ENCODE data around the gene TMED3. TPM values are rescaled to one million over a fixed set of nuclear protein-coding genes. Genes with fewer than 3 reads are reported as not detected.

TMED3 gene
- total RNA-seq, 1 donor from 2014 or later, result 126 TPM

- Histone ChIP-seq H3K36me3 (ENCODE audit: insufficient read depth, low read length) (peaks cover 32% of the 10 kb centered on the region), H3K4me2 (ENCODE audit: low read length) (peak overlapping the region; percentile 95), H4K20me1 (ENCODE audit: insufficient read depth, low read length) (peaks cover 51% of the 10 kb centered on the region), H3K27ac (ENCODE audit: low read depth, low read length) (no peak overlapping the region), H3K9me3 (ENCODE audit: insufficient read depth, low read depth, low read length) (no peaks in the 10 kb centered on the region), H3K9ac (ENCODE audit: low read length) (peak overlapping the region; percentile 95), H3K4me1 (ENCODE audit: insufficient read depth, low read length) (peaks cover 13% of the 10 kb centered on the region), H3K79me2 (ENCODE audit: insufficient read depth, low read length) (peaks cover 56% of the 10 kb centered on the region), H3K4me3 (ENCODE audit: insufficient read depth, low read depth, low read length) (peak overlapping the region; percentile 95), H2AFZ (ENCODE audit: low read depth, low read length) (peak overlapping the region; percentile 97), H3K27me3 (ENCODE audit: insufficient read depth, low read length) (peaks cover 15% of the 10 kb centered on the region)
- Mint-ChIP-seq H3K27ac (ENCODE audit: unreplicated experiment) (peak overlapping the region; percentile 53), H3K36me3 (ENCODE audit: low read depth, unreplicated experiment) (peaks cover 27% of the 10 kb centered on the region), H3K4me1 (ENCODE audit: low read depth, unreplicated experiment) (peaks cover 12% of the 10 kb centered on the region), H3K27me3 (ENCODE audit: low read depth, unreplicated experiment) (peaks cover 19% of the 10 kb centered on the region), H3K9me3 (ENCODE audit: unreplicated experiment) (no peaks in the 10 kb centered on the region), H3K4me3 (ENCODE audit: unreplicated experiment) (peak overlapping the region; percentile 96)
- TF ChIP-seq EZH2 (IDR thresholded peaks at IDR 0.05; ENCODE audit: insufficient read depth, low read length) (no peak), CTCF (IDR thresholded peaks at IDR 0.05; ENCODE audit: insufficient read depth, low read depth, low read length) (no peak)
- FAIRE-seq (no peak), DNase-seq (ENCODE audit: low read depth) (no peak)
These were observed 1.1 kb downstream of the TMED3 start for GRCh38 chr15:79311901-79312553.

- DNase-seq (ENCODE audit: low read depth), result no peak
- H3K4me3 Mint-ChIP-seq (ENCODE audit: unreplicated experiment), result peak overlapping the region; percentile 43
- H3K4me1 Mint-ChIP-seq (ENCODE audit: low read depth, unreplicated experiment), result peaks cover 12% of the 10 kb centered on the region
- no peak for FAIRE-seq
- no peak overlapping the region for H3K27ac Mint-ChIP-seq (ENCODE audit: unreplicated experiment)
- no peaks in the 10 kb centered on the region for H3K9me3 ChIP-seq (ENCODE audit: insufficient read depth, low read depth, low read length)
- H3K27me3 Mint-ChIP-seq (ENCODE audit: low read depth, unreplicated experiment), result peaks cover 2% of the 10 kb centered on the region
- no peaks in the 10 kb centered on the region for H3K27me3 ChIP-seq (ENCODE audit: insufficient read depth, low read length)
- H3K4me2 ChIP-seq (ENCODE audit: low read length), result no peak overlapping the region
- H4K20me1 ChIP-seq (ENCODE audit: insufficient read depth, low read length), result peaks cover 73% of the 10 kb centered on the region
- H2AFZ ChIP-seq (ENCODE audit: low read depth, low read length), result no peak overlapping the region
- H3K36me3 Mint-ChIP-seq (ENCODE audit: low read depth, unreplicated experiment), result peaks cover 44% of the 10 kb centered on the region
- peaks cover 52% of the 10 kb centered on the region for H3K36me3 ChIP-seq (ENCODE audit: insufficient read depth, low read length)
- H3K79me2 ChIP-seq (ENCODE audit: insufficient read depth, low read length), result peaks cover 75% of the 10 kb centered on the region
- no peak overlapping the region for H3K27ac ChIP-seq (ENCODE audit: low read depth, low read length)
- no peaks in the 10 kb centered on the region for H3K9me3 Mint-ChIP-seq (ENCODE audit: unreplicated experiment)
- H3K4me1 ChIP-seq (ENCODE audit: insufficient read depth, low read length), result peaks cover 13% of the 10 kb centered on the region
- H3K9ac ChIP-seq (ENCODE audit: low read length), result no peak overlapping the region
- TF ChIP-seq EZH2 (IDR thresholded peaks at IDR 0.05; ENCODE audit: insufficient read depth, low read length), result no peak
- TF ChIP-seq CTCF (IDR thresholded peaks at IDR 0.05; ENCODE audit: insufficient read depth, low read depth, low read length), result no peak
- H3K4me3 ChIP-seq (ENCODE audit: insufficient read depth, low read depth, low read length), result no peak overlapping the region
These were observed 3.3 kb downstream of the TMED3 start for GRCh38 chr15:79314186-79314585.

GRCh38 chr15:79314811-79315210 lies 3.9 kb downstream of the TMED3 start:
- no peaks in the 10 kb centered on the region for H3K9me3 ChIP-seq (ENCODE audit: insufficient read depth, low read depth, low read length)
- H3K27ac Mint-ChIP-seq (ENCODE audit: unreplicated experiment), result no peak overlapping the region
- no peak overlapping the region for H3K4me2 ChIP-seq (ENCODE audit: low read length)
- TF ChIP-seq CTCF (IDR thresholded peaks at IDR 0.05; ENCODE audit: insufficient read depth, low read depth, low read length), result no peak
- no peak for TF ChIP-seq EZH2 (IDR thresholded peaks at IDR 0.05; ENCODE audit: insufficient read depth, low read length)
- no peak overlapping the region for H3K4me3 ChIP-seq (ENCODE audit: insufficient read depth, low read depth, low read length)
- no peaks in the 10 kb centered on the region for H3K27me3 ChIP-seq (ENCODE audit: insufficient read depth, low read length)
- FAIRE-seq, result no peak
- peaks cover 4% of the 10 kb centered on the region for H3K9me3 Mint-ChIP-seq (ENCODE audit: unreplicated experiment)
- H3K36me3 ChIP-seq (ENCODE audit: insufficient read depth, low read length), result peaks cover 56% of the 10 kb centered on the region
- no peak for DNase-seq (ENCODE audit: low read depth)
- H3K4me1 Mint-ChIP-seq (ENCODE audit: low read depth, unreplicated experiment), result peaks cover 12% of the 10 kb centered on the region
- no peak overlapping the region for H3K4me3 Mint-ChIP-seq (ENCODE audit: unreplicated experiment)
- peaks cover 49% of the 10 kb centered on the region for H3K36me3 Mint-ChIP-seq (ENCODE audit: low read depth, unreplicated experiment)
- H3K27me3 Mint-ChIP-seq (ENCODE audit: low read depth, unreplicated experiment), result no peaks in the 10 kb centered on the region
- peaks cover 79% of the 10 kb centered on the region for H3K79me2 ChIP-seq (ENCODE audit: insufficient read depth, low read length)
- no peak overlapping the region for H3K27ac ChIP-seq (ENCODE audit: low read depth, low read length)
- H4K20me1 ChIP-seq (ENCODE audit: insufficient read depth, low read length), result peaks cover 74% of the 10 kb centered on the region
- no peak overlapping the region for H2AFZ ChIP-seq (ENCODE audit: low read depth, low read length)
- peaks cover 13% of the 10 kb centered on the region for H3K4me1 ChIP-seq (ENCODE audit: insufficient read depth, low read length)
- H3K9ac ChIP-seq (ENCODE audit: low read length), result no peak overlapping the region

All from astrocyte (in vitro differentiated cells and primary cell).